Sigmoid colon (tissue), 4 donors: ENCODE results near the gene ATM.

Source experiments
- POLR2AphosphoS5 ChIP-seq, 4 donors: sonication (generic); formaldehyde crosslinking; IDR thresholded peaks; one replicate each; pipeline ENCODE4 v1.6.1; 2017; ENCODE audit warnings: antibody characterized with exemption in 4 of 4
- TF ChIP-seq, protein P1 (sequence below), 4 experiments: fragments of 450-650 bp in 3 of 4; fragments of 200-600 bp in 1 of 4; IDR thresholded peaks; one replicate each; pipeline ENCODE4 v1.5.1; 2016 to 2019; ENCODE audit warnings: antibody characterized with exemption in 4 of 4, mild to moderate bottlenecking in 3 of 4, moderate library complexity in 2 of 4

DNA sequence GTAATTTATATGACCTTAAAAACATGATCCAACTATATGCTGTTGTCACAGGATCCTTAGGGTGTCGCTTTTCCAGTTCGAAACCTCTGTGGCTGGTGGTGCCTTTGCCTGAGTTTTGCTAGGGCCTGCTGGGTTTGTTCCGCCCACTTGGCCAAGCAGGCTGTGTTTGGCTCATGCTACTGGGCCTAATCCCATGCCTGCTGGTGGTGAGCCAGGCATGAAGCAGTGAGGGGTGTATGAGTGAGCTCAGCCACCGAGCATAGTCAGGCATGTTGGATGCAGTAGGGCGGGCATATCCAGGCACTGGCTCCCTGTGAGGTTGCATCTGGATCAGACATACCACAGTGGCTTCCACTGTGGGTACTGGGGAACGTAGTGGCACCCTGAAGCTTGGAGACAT is 16.7 kb upstream of the ATM start:
- no peak for TF ChIP-seq POLR2AphosphoS5 (IDR thresholded peaks at IDR 0.05)
- TF ChIP-seq, protein P1, sequence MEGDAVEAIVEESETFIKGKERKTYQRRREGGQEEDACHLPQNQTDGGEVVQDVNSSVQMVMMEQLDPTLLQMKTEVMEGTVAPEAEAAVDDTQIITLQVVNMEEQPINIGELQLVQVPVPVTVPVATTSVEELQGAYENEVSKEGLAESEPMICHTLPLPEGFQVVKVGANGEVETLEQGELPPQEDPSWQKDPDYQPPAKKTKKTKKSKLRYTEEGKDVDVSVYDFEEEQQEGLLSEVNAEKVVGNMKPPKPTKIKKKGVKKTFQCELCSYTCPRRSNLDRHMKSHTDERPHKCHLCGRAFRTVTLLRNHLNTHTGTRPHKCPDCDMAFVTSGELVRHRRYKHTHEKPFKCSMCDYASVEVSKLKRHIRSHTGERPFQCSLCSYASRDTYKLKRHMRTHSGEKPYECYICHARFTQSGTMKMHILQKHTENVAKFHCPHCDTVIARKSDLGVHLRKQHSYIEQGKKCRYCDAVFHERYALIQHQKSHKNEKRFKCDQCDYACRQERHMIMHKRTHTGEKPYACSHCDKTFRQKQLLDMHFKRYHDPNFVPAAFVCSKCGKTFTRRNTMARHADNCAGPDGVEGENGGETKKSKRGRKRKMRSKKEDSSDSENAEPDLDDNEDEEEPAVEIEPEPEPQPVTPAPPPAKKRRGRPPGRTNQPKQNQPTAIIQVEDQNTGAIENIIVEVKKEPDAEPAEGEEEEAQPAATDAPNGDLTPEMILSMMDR (IDR thresholded peaks at IDR 0.05) = no peak
